Tibial artery (tissue), 4 donors: ENCODE data around the gene IL12RB1.

Experiments used
- DNase-seq, 2 donors: peaks; one replicate each; pipeline ENCODE4 v3.0.0-alpha.2; 2019
- H3K27ac ChIP-seq, 2 donors: fragments of 200-600 bp; sonication (generic) in 1 of 2; 1 replicate in 1 of 2; 2 replicates in 1 of 2; pipeline ENCODE4 v1.5.1; 2018 to 2019; ENCODE audit warnings: mild to moderate bottlenecking in 1 of 2
- H3K27me3 ChIP-seq, 2 donors: fragments of 200-600 bp; sonication (generic) in 1 of 2; one replicate each; pipeline versions ENCODE4 v1.5.1 to v1.6.0; 2016 to 2019
- H3K36me3 ChIP-seq, 3 donors: fragments of 200-600 bp; sonication (generic) in 2 of 3; one replicate each; pipeline ENCODE4 v1.5.1; 2016 to 2019; ENCODE audit warnings: mild to moderate bottlenecking in 2 of 3
- H3K4me1 ChIP-seq, 4 donors: fragments of 200-600 bp; sonication (generic) in 2 of 4; 1 replicate in 3 of 4; 2 replicates in 1 of 4; pipeline ENCODE4 v1.5.1; 2016 to 2019
- H3K4me3 ChIP-seq, 2 donors: fragments of 200-600 bp; sonication (generic) in 1 of 2; 1 replicate in 1 of 2; 2 replicates in 1 of 2; pipeline ENCODE4 v1.5.1; 2018 to 2019; ENCODE audit warnings: mild to moderate bottlenecking in 2 of 2
- H3K9me3 ChIP-seq, 3 donors: fragments of 200-600 bp; sonication (generic) in 1 of 3; one replicate each; pipeline ENCODE4 v1.5.1; 2016 to 2019
- CTCF ChIP-seq, 2 experiments: fragments of 200-600 bp in 1 of 2; fragments of 450-650 bp in 1 of 2; IDR thresholded peaks; one replicate each; pipeline ENCODE4 v1.5.1; 2017 to 2019; ENCODE audit warnings: antibody characterized with exemption in 2 of 2, mild to moderate bottlenecking in 1 of 2, moderate library complexity in 1 of 2
- intact Hi-C: fragments of 100-400 bp; cut with DNase I; formaldehyde crosslinking; loops from one replicate; pipeline ENCODE4 v1.15.0; 2023; ENCODE audit warnings: low total_unique reads

Gene IL12RB1

GRCh38 chr19:18086590-18087138 lies at the start of gene IL12RB1:
Gene IL12RB1 (minus strand): TSS chr19:18086934. CDS start chr19:18086823, 111 bp downstream.
- intact Hi-C loops: no loop called here
- no peaks in the 10 kb centered on the region for H3K36me3 ChIP-seq
- H3K27me3 ChIP-seq: peaks cover 0 to 11% of the 10 kb centered on the region in 2 donors
- TF ChIP-seq CTCF (IDR thresholded peaks at IDR 0.05): no peak
- no peaks in the 10 kb centered on the region for H3K9me3 ChIP-seq
- peak within 1 kb of the TSS; percentile 22 to 31 for H3K4me3 ChIP-seq
- DNase-seq: no peak
- H3K4me1 ChIP-seq: peaks cover 0 to 11% (median 5%) of the 10 kb centered on the region in 4 donors
- H3K27ac ChIP-seq: no peak within 1 kb of the TSS

GRCh38 chr19:18135712-18136584 lies 49.2 kb upstream of the IL12RB1 start:
- no peak overlapping the region for H3K27ac ChIP-seq
- TF ChIP-seq CTCF (IDR thresholded peaks at IDR 0.05): no peak

GRCh38 chr19:18131841-18132596 lies 45.3 kb upstream of the IL12RB1 start:
- Histone ChIP-seq H3K27ac (no peak overlapping the region), H3K36me3 (peaks cover 37 to 100% (median 72%) of the 10 kb centered on the region in 3 donors), H3K27me3 (no peaks in the 10 kb centered on the region), H3K4me1 (no peaks in the 10 kb centered on the region), H3K4me3 (no peak overlapping the region), H3K9me3 (no peaks in the 10 kb centered on the region)
- no peak for DNase-seq
- no peak for TF ChIP-seq CTCF (IDR thresholded peaks at IDR 0.05)
- intact Hi-C loops: no loop called here

More at GRCh38 chr19:18135712-18136584, 49.2 kb upstream of the IL12RB1 start:
- intact Hi-C loops: no loop called here
- Histone ChIP-seq H3K9me3 (no peaks in the 10 kb centered on the region), H3K36me3 (peaks cover 47 to 90% (median 85%) of the 10 kb centered on the region in 3 donors), H3K4me3 (no peak overlapping the region), H3K27me3 (no peaks in the 10 kb centered on the region), H3K4me1 (no peaks in the 10 kb centered on the region)
- no peak for DNase-seq

GRCh38 chr19:18130523-18131242 lies 43.9 kb upstream of the IL12RB1 start:
- intact Hi-C loops: no loop called here

More at GRCh38 chr19:18130523-18131242, 43.9 kb upstream of the IL12RB1 start:
- DNase-seq: no peak
- TF ChIP-seq CTCF (IDR thresholded peaks at IDR 0.05): no peak
- Histone ChIP-seq H3K4me1 (no peaks in the 10 kb centered on the region), H3K27me3 (no peaks in the 10 kb centered on the region), H3K36me3 (peaks cover 35 to 97% (median 65%) of the 10 kb centered on the region in 3 donors), H3K4me3 (no peak overlapping the region), H3K9me3 (no peaks in the 10 kb centered on the region), H3K27ac (no peak overlapping the region)
